AG04449 (cell line): Measurements from ENCODE around the gene PHC2.
A peak's percentile ranks its signal among the peaks of the same experiment; 100 is the strongest.

Experiments used
- CTCF ChIA-PET: fragments of 350-600 bp; formaldehyde crosslinking; extraction: SDS; loops from one replicate; lab custom pipeline; 2021; ENCODE audit warnings: antibody characterized with exemption; lab: Yijun Ruan, JAX
- POLR2A ChIA-PET: fragments of 400-600, 350-600 bp; formaldehyde crosslinking; extraction: SDS; loops from one replicate; lab custom pipeline; 2020; ENCODE audit warnings: antibody characterized with exemption, inconsistent platforms; lab: Yijun Ruan, JAX
- DNase-seq: peaks from one replicate; pipeline ENCODE4 v3.0.0-alpha.2; 2010; ENCODE audit warnings: low read depth, low spot score
- H3K4me3 ChIP-seq: 2 replicates; pipeline ENCODE4 v1.5.1; 2011; ENCODE audit warnings: low read depth, mild to moderate bottlenecking, control low read depth, low read length
- CTCF ChIP-seq: IDR thresholded peaks from one replicate; pipeline ENCODE4 v1.5.1; 2011; ENCODE audit warnings: mild to moderate bottlenecking, moderate library complexity, low read length, control low read depth, inconsistent platforms; ENCODE audit not compliant: insufficient read depth; ENCODE audit errors: missing control alignments

PHC2 gene

GRCh38 chr1:33374336-33375105 lies 56.4 kb downstream of the PHC2 start:
- CTCF ChIA-PET = interaction anchor here (1.0 to 11.9 kb wide), 7 partner anchors 11 to 95 kb away, joined by 3 to 118 read pairs (median 5); partner anchors contain the start of gene ZSCAN20
- no peak overlapping the region for H3K4me3 ChIP-seq
- TF ChIP-seq CTCF = no peak
- no peak for DNase-seq
- POLR2A ChIA-PET = no interaction called here

- POLR2A ChIA-PET = no interaction called here
- no peak for DNase-seq
- CTCF ChIA-PET = interaction anchor here (1.1 to 11.9 kb wide), 4 partner anchors 10 to 96 kb away, joined by 5 to 118 read pairs (median 18); partner anchors contain the start of gene ZSCAN20
- TF ChIP-seq CTCF = no peak
- H3K4me3 ChIP-seq = no peak overlapping the region
Measured at GRCh38 chr1:33373606-33374005, 57.3 kb downstream of the PHC2 start.

GRCh38 chr1:33372677-33373076 lies 58.2 kb downstream of the PHC2 start:
- no peak overlapping the region for H3K4me3 ChIP-seq
- ChIA-PET POLR2A (interaction anchor here (0.5 kb wide), 1 partner anchor 96 kb away, joined by 3 read pairs; no protein-coding TSS in a partner anchor), CTCF (interaction anchor here (0.8 to 11.9 kb wide), 6 partner anchors 10 to 241 kb away, joined by 3 to 118 read pairs (median 20); partner anchors contain the start of gene ZSCAN20)
- no peak for DNase-seq
- peak; percentile 25 for TF ChIP-seq CTCF

DNA sequence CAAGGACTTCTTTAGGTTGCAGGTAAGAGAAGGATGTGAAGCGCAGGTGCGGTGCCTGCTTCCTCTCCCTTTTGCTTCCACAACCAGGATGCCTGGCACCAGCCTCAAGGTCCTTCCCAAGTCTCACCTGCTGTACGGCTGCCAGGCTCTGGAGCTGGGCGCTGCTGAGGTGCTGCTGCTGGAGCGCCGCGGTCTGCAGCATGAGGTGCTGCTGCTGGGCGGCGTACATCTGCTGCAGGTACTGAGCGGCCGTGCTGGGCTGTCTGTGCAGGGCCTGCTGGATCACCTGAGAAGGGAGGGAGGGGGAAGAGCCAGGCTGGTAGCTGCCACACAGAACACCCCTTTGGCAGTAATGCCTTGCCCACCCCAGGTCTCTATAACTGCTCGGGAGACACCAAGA lies 58.7 kb downstream of the PHC2 start:
- DNase-seq = no peak
- no peak overlapping the region for H3K4me3 ChIP-seq
- ChIA-PET CTCF (interaction anchor here (0.8 to 11.9 kb wide), 6 partner anchors 10 to 241 kb away, joined by 3 to 118 read pairs (median 20); partner anchors contain the start of gene ZSCAN20), POLR2A (interaction anchor here (0.5 kb wide), 1 partner anchor 97 kb away, joined by 3 read pairs; no protein-coding TSS in a partner anchor)
- no peak for TF ChIP-seq CTCF

DNA sequence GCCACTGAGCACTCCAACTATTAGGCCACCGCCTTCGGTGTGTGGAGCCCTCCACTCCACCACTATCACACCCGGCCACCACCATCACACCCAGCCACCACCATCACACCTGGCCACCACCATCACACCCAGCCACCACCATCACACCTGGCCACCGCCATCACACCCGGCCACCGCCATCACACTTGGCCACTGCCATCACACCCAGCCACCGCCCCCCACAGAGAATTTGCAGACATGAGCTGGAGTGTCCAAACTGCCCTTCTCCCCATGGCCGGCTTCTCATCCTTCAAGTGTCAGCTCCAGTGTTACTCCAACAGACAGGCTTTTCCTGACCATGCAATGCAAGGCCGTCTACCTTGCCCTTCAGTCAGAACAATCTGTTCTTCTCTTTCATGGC lies 59.6 kb downstream of the PHC2 start:
- ChIA-PET CTCF (interaction anchor here (1.4 to 11.9 kb wide), 5 partner anchors 11 to 242 kb away, joined by 3 to 118 read pairs (median 29); partner anchors contain the start of gene ZSCAN20), POLR2A (no interaction called here)
- DNase-seq = no peak
- no peak for TF ChIP-seq CTCF
- no peak overlapping the region for H3K4me3 ChIP-seq

DNA sequence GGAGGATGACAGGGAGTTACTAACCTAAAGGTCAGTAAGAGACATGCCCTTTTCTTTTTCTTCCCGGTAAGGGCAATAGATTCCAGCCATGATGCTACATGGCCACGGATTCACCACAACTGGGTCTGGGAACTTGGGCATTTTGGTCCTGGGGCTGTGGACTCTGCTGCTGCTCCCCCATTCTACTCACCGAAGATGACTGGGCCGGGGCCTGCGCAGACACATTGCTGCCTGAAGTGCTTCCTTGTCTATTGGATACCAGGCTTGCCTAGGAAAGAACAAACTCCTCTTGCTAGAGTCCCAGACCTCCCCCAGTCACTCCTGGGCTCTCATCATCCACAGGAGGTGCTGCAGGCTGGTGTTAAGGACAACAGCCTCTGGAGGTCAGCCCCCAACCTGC lies 60.1 kb downstream of the PHC2 start:
- POLR2A ChIA-PET = no interaction called here
- DNase-seq = no peak
- TF ChIP-seq CTCF = no peak
- CTCF ChIA-PET = interaction anchor here (0.8 to 11.9 kb wide), 10 partner anchors 12 to 153 kb away, joined by 3 to 203 read pairs (median 4); partner anchors contain the start of gene ZSCAN20
- no peak overlapping the region for H3K4me3 ChIP-seq
